GM19467 (cell line): ENCODE data around the gene PRPF40A.
A peak's percentile ranks its signal among the peaks of the same experiment; 100 is the strongest.

Source experiments
- ATAC-seq: cut with Tn5 transposase; IDR thresholded peaks from one replicate; pipeline ENCODE4 v1.9.1; 2021; ENCODE audit warnings: mild to moderate bottlenecking, moderate library complexity; ENCODE audit not compliant: unreplicated experiment

PRPF40A gene

GRCh38 chr2:152622219-152622618 lies 95.0 kb downstream of the PRPF40A start:
- no peak for ATAC-seq

- no peak for ATAC-seq
Observed at GRCh38 chr2:152620985-152621384, 96.3 kb downstream of the PRPF40A start.

GRCh38 chr2:152620208-152620607 lies 97.1 kb downstream of the PRPF40A start:
- no peak for ATAC-seq

- ATAC-seq, result no peak
Observed at GRCh38 chr2:152618193-152618564, 99.1 kb downstream of the PRPF40A start.

- no peak for ATAC-seq
Observed at GRCh38 chr2:152617456-152618192, 99.6 kb downstream of the PRPF40A start.

GRCh38 chr2:152615177-152615576 lies 102.1 kb downstream of the PRPF40A start:
- no peak for ATAC-seq

GRCh38 chr2:152613235-152613634 lies 104.0 kb downstream of the PRPF40A start:
- ATAC-seq, result no peak

GRCh38 chr2:152611458-152612231 lies 105.6 kb downstream of the PRPF40A start:
- ATAC-seq, result peak; percentile 85

- no peak for ATAC-seq
Observed at GRCh38 chr2:152609699-152610098, 107.6 kb downstream of the PRPF40A start.

GRCh38 chr2:152609154-152609553 lies 108.1 kb downstream of the PRPF40A start:
- ATAC-seq, result no peak

GRCh38 chr2:152607793-152608300 lies 109.4 kb downstream of the PRPF40A start:
- no peak for ATAC-seq

- no peak for ATAC-seq
Observed at GRCh38 chr2:152606941-152607340, 110.3 kb downstream of the PRPF40A start.

- no peak for ATAC-seq
Observed at GRCh38 chr2:152606081-152606480, 111.2 kb downstream of the PRPF40A start.

GRCh38 chr2:152603166-152603565 lies 114.1 kb downstream of the PRPF40A start:
- no peak for ATAC-seq

GRCh38 chr2:152602750-152603149 lies 114.5 kb downstream of the PRPF40A start:
- no peak for ATAC-seq
